SH-SY5Y (cell line): Measurements from ENCODE around the gene PIEZO2.

Experiments
- GATA2 ChIP-seq: IDR thresholded peaks from 2 replicates; pipeline ENCODE4 v1.6.1; 2011; ENCODE audit warnings: mild to moderate bottlenecking, low read depth, low read length
- GATA3 ChIP-seq: IDR thresholded peaks from 2 replicates; pipeline ENCODE4 v1.6.1; 2011; ENCODE audit warnings: low read depth, mild to moderate bottlenecking, low read length, moderate library complexity

DNA sequence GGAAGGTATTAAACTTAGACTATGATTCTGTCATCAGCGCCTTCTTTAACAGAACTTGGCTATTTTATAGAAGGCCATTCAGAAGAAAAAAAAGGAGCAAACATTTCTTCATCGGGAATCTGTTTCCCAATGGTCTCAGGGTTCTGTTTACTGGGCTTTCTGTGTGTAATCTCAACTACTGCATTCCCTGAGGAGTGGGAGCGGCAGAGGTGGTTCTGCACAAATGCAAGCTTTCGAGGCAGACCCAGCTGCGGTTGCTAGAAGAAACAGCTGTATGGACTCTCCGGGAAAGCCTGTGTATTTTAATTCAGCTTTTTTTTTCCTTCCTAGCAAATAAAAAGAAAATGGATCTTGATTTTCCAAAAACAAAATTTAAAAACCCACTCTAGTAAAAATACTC, 372.9 kb downstream of the PIEZO2 start:
- TF ChIP-seq GATA3 (no peak), GATA2 (no peak)
